GM19328 (cell line): ENCODE measurements around the gene BIN1.

Experiments
- ATAC-seq: cut with Tn5 transposase; IDR thresholded peaks from one replicate; pipeline ENCODE4 v1.9.1; 2021; ENCODE audit warnings: mild to moderate bottlenecking, moderate library complexity; ENCODE audit not compliant: unreplicated experiment

The BIN1 gene

DNA sequence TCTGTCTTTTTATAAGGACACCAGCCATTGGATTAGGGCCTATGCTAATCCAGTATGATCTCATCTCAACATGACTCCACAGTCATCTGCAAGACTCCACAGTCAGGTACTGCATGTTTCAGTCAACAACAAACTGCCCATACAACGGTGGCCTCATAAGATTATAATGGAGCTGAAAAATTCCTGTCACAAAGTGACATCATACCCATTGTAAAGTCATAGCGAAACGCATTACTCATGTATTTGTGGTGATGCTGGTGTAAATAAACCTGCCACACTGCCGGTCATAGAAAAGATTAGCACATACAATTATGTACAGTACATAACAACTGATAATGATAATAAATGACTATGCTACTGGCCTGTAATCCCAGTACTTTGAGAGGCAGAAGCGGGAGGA lies 106.0 kb downstream of the BIN1 start:
- no peak for ATAC-seq

DNA sequence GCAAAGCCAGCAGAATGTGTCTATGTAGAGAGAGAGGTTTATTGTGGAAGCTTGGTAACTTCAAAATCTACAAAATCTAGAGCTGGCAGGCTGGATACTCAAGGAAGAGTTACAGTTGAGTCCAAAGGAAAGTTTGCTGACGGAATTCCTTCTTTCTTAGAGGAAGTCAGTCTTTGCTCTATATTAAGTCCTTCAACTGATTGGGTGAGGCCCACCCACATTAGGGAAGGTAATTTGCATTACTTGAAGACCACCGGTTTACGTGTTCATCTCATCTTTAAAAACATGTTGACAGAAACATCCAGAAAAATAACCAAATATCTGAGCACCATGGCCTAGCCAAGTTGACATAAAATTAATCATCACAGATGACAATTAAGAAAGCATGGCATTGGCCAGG lies 106.8 kb downstream of the BIN1 start:
- no peak for ATAC-seq

DNA sequence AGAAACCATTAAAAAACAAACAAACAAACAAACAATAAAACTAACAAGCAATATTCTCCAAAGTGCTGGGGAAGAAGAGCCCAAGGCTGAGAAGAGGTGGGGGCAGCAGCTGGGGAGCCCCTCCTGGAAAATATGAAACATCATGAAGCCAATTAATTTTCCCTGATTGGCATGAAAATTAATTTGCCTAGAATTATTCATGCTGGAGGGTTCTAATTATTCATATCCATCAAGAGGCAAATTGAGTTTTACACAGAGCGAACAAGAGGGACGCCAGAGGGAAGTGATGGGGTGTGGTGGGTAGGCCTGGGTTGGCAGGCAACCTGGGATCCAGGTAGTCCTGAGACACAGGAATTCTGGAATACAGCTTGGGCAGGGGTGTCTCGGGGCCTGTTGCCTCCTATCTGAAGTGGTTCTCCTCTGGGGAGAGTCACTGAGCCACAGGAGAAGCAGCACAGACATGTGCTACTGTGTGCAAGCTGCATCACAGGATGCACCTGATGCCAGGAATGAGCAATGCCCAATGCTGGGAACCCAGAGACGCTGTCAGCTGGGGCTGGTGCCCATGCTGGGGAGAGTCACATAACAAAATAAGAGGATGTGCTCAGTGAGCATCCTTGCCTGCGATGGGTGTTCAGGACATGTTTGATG lies 107.7 kb downstream of the BIN1 start:
- no peak for ATAC-seq

DNA sequence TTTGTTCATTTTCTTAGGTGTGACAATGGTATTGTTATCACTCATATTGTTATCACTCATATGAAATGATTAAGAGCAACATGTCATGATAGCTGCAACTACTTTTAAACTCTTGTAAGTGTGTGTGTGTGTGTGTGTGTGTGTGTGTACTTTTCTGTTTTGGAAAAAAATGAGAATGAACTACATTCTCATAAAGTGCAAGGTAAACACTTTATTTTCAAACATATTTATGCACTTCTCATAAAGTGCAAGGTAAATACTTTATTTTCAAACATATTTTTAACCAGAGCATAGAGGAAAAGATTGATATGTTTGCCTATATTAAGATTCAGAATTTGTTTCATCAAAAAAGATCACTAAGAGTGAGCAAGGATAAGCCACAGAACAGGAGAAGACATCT lies 108.5 kb downstream of the BIN1 start:
- no peak for ATAC-seq
